ENCODE measurements around the gene CENPW. TPM values are rescaled to one million over a fixed set of nuclear protein-coding genes. Genes with fewer than 3 reads are reported as not detected.
A peak's percentile ranks its signal among the peaks of the same experiment; 100 is the strongest.

CENPW gene
- total RNA-seq, result 10 to 100 TPM; 62.5 to 75.3 TPM

DNA sequence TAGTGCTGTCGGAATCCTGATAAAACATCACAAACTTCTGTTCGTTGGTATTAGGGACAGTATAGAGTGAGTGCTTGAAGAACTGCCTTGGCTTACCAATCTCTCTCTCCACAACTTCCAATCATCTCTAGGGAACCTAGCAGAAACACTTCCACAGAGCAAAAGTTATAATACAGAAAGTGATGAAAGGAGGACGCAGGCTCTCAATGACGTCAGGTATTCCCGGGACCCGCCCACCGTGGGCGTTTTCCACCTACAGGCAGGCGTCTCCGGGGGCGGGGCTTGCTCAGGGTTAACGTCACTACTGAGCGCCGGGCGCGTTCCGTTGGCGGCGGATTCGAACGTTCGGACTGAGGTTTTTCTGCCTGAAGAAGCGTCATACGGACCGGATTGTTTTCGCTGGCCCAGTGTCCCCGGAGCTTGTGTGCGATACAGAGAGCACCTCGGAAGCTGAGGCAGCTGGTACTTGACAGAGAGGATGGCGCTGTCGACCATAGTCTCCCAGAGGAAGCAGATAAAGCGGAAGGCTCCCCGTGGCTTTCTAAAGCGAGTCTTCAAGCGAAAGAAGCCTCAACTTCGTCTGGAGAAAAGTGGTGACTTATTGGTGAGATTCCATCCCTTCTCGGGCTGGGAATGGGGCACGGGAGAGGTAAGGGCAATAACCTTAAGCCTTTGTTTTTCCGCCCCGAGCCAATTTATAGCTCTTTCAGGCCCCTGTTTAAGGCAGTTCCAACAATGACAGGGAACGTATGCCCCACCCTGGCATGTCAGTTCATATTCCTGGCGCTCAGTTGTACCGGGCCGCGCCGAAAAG is at the start of gene CENPW:
Gene CENPW (plus strand): TSS at position 320 of the 814 bp plus-strand sequence. CDS start 159 bp downstream, at position 479.
- no peaks in the 10 kb centered on the region for H3K36me3 Mint-ChIP-seq
- no peak within 1 kb of the TSS for H3K4me3 Mint-ChIP-seq
- H3K9me3 Mint-ChIP-seq, result no peaks in the 10 kb centered on the region
- no peaks in the 10 kb centered on the region for H3K27me3 Mint-ChIP-seq
- peak; percentile 95 for DNase-seq
- H3K4me1 Mint-ChIP-seq, result peaks cover 14% of the 10 kb centered on the region
- no peak within 1 kb of the TSS for H3K27ac Mint-ChIP-seq

DNA sequence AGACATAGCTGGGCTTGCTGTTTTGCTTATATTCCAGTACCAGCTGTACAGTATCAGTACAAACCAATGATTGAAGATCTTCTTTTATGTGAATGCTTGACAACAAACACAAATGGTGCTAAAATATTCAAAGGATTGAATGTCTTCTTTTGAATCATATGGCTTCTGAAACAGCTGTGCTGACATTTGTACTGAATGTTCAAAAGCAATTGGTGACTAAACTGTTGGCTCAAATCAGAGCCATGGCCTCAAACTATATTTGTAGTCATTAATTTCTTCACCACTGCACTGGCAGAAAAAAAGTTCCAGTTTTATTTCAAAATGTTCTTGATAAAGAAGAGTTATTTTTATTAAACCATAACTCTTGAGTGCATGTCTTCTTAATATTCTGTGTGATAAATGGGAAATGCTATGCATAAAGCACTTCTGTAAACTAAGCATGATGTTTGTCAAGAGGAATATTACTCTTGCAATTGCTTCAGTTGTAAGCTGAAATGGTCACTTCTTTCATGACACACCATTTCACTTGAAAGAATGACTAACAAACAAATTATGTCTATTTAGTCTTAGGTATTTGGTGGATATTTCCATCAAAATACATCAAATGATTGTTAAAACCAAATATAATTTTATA is 45.9 kb upstream of the CENPW start:
- Mint-ChIP-seq H3K27me3 (peaks cover 4% of the 10 kb centered on the region), H3K9me3 (no peaks in the 10 kb centered on the region), H3K36me3 (no peaks in the 10 kb centered on the region), H3K4me3 (no peak overlapping the region), H3K27ac (no peak overlapping the region), H3K4me1 (no peaks in the 10 kb centered on the region)
- no peak for DNase-seq

DNA sequence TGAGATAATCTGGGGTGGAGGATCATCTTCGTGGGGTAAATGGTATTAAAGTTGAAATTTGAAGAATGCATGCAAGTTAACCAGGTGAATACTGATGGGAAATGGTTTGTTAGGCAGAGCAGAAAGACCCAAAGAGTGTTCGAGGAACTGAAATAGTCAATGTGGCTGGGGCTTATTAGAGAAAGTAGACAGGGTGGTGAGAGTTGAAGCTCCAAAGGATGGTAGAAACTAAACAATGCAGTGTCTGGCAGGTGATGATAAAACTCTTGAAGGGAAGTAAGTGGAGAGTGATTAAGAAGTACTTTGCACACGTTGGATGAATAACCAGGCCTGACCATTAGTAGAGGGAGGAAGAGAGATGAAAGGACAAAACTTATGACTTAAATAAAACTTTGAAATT is 39.8 kb upstream of the CENPW start:
- no peak overlapping the region for H3K27ac Mint-ChIP-seq
- H3K27me3 Mint-ChIP-seq, result peaks cover 4% of the 10 kb centered on the region
- H3K9me3 Mint-ChIP-seq, result no peaks in the 10 kb centered on the region
- H3K4me3 Mint-ChIP-seq, result no peak overlapping the region
- H3K36me3 Mint-ChIP-seq, result no peaks in the 10 kb centered on the region
- H3K4me1 Mint-ChIP-seq, result peaks cover 12% of the 10 kb centered on the region
- no peak for DNase-seq

DNA sequence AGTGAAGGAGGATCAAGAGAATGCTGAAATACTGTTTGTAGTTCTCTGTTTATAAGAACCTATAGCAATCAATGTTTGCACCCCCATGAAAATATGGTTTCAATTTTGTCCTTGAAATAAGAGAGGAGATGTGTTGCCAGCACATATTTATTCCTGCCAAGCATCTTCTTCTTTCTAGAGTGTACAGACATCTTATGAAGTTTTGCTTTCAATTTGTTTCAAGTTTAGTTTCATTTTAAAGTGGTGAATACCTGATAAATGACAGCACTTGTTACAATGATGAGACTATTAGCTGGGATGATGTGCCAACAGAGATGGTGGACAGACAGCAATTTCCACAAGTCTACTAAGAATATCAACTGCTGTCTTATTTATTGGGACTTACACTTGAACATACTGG is 39.2 kb upstream of the CENPW start:
- peaks cover 12% of the 10 kb centered on the region for H3K4me1 Mint-ChIP-seq
- H3K27ac Mint-ChIP-seq, result no peak overlapping the region

DNA sequence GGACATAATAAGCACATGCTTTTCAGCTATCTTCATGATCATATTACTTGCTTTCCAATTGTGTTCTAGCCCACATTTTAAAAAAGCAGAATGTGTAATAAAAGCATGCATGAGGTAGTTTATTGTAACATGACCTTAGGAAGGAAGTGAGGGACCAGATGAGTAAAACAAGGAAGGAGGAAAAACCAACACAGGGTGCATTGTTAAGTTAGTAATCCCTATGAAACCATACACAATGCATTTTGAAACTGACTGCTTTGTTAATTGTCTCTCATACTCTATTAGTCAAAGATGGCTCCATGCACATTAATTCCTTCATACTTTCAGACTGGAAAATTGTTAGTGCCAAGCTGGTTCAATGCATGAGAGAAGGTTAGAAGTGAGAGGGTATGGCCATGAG is 37.7 kb upstream of the CENPW start:
- H3K27me3 Mint-ChIP-seq, result peaks cover 4% of the 10 kb centered on the region
- DNase-seq, result no peak
- peaks cover 12% of the 10 kb centered on the region for H3K4me1 Mint-ChIP-seq
- no peak overlapping the region for H3K4me3 Mint-ChIP-seq
- H3K9me3 Mint-ChIP-seq, result no peaks in the 10 kb centered on the region
- no peaks in the 10 kb centered on the region for H3K36me3 Mint-ChIP-seq
- H3K27ac Mint-ChIP-seq, result no peak overlapping the region

More for the DNA sequence above, 39.2 kb upstream of the CENPW start:
- Mint-ChIP-seq H3K9me3 (no peaks in the 10 kb centered on the region), H3K4me3 (no peak overlapping the region), H3K27me3 (peaks cover 4% of the 10 kb centered on the region), H3K36me3 (no peaks in the 10 kb centered on the region)
- no peak for DNase-seq

DNA sequence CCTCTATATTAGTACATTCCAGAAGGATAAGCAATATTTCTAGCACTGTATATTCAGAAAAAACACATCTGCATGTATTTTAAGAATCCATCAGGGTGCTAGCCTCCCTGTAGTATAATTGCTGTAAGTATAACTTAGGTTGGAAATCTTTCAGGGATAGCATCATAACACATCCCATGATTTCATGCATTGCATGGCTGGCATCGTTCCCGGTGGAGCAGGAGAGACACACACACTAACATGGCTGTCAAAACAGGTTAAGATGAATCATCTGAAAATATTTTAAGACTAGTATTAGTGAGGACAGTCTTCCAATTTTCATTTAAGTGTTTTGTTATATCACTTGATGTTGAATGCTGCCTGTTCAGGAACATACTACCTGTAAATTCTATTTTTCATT is 32.1 kb upstream of the CENPW start:
- Mint-ChIP-seq H3K36me3 (no peaks in the 10 kb centered on the region), H3K4me1 (no peaks in the 10 kb centered on the region), H3K27ac (no peak overlapping the region), H3K27me3 (peaks cover 5% of the 10 kb centered on the region), H3K9me3 (no peaks in the 10 kb centered on the region), H3K4me3 (no peak overlapping the region)
- no peak for DNase-seq

DNA sequence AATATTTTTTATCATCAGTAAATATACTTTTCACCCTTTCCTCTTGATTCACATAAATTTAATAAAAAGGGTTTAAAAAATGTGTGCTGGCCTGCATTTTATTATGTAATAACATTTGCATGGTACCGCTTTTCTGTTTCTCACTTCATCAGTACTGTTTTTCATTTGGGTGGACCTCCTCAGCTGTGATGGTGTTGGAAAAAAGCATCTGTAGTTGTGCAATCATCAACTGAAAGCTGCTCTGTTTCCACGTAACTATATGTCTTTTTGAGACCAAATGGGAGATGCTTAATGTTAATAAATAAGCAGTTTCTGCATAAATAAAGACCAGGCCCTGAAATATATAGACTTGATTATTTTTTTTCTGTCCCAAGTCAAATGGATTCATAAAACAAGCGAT is 31.6 kb upstream of the CENPW start:
- H3K4me1 Mint-ChIP-seq, result no peaks in the 10 kb centered on the region
- H3K27me3 Mint-ChIP-seq, result peaks cover 5% of the 10 kb centered on the region
- H3K4me3 Mint-ChIP-seq, result no peak overlapping the region
- H3K27ac Mint-ChIP-seq, result no peak overlapping the region
- no peak for DNase-seq
- no peaks in the 10 kb centered on the region for H3K9me3 Mint-ChIP-seq
- H3K36me3 Mint-ChIP-seq, result no peaks in the 10 kb centered on the region

DNA sequence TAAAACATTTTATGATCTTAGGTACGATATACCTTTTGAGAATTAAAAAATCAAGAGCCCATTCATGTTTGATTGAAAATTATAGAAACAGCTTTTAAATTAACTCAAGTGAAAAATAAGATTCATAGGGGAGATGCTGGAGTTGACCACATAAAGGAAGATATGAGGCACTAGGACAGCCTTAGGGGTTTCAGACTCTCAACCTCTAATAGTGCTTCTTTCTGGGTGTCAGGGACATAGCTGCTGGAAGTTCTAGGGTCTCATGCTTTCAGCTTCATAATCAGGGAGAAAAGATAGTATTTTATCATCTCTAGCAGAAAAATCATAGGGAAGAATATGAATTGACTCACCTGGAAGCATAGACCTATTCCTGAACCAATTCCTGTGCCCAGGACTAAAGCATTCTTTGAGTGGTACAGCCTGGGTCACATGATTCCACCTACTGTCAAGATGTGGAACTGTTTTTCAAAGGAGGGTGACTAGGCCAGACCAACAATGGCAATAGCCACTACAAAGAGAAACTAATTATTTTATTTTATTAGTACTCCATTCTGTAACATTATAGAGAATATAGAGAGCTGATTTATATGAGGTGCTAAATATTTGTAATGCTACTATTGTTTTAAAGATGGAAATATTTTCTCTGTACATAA is 27.8 kb upstream of the CENPW start:
- H3K4me3 Mint-ChIP-seq, result no peak overlapping the region
- DNase-seq, result no peak
- H3K27ac Mint-ChIP-seq, result no peak overlapping the region
- no peaks in the 10 kb centered on the region for H3K36me3 Mint-ChIP-seq
- no peaks in the 10 kb centered on the region for H3K4me1 Mint-ChIP-seq
- H3K27me3 Mint-ChIP-seq, result peaks cover 5% of the 10 kb centered on the region
- H3K9me3 Mint-ChIP-seq, result no peaks in the 10 kb centered on the region

DNA sequence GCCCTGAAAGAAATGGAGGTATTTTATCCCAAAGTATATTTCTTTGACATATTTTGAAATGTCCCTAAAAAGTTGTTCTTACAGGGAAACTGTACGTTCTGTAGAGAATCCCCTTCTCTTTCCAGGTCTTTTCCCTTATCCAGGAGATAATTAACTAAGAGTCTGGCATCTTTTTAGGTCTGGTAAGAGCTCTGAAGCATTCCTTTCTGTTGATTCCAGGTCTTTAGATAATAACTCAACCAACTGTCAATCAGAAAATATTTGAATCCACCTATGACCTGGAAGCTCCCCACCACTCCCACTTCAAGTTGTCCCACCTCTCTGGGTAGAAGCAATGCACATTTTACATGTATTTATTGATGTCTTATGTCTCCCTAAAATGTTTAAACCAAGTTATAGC is 26.0 kb upstream of the CENPW start:
- H3K9me3 Mint-ChIP-seq, result no peaks in the 10 kb centered on the region
- H3K4me1 Mint-ChIP-seq, result no peaks in the 10 kb centered on the region
- H3K27ac Mint-ChIP-seq, result no peak overlapping the region
- peaks cover 5% of the 10 kb centered on the region for H3K27me3 Mint-ChIP-seq
- no peak overlapping the region for H3K4me3 Mint-ChIP-seq
- DNase-seq, result no peak
- no peaks in the 10 kb centered on the region for H3K36me3 Mint-ChIP-seq

DNA sequence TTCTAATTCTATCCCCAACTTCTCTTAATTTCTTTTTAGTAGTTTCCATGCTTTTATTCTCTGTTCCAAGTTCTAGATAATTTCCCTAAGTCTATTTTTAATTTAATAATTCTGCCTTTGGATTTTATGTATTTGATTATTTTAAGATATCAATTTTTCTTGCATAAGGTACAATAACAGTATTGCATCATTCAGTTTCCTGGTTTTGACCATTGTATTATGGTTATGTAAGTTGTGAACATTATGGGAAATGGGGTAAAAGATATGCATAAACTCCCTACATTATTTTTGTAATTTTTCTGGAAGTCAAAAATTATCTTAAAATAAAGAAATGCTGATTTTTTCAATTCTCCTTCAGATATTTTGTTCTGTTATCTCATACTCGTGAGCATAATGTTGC is 21.1 kb upstream of the CENPW start:
- Mint-ChIP-seq H3K4me1 (no peaks in the 10 kb centered on the region), H3K36me3 (no peaks in the 10 kb centered on the region), H3K27me3 (peaks cover 9% of the 10 kb centered on the region), H3K27ac (no peak overlapping the region), H3K4me3 (no peak overlapping the region), H3K9me3 (no peaks in the 10 kb centered on the region)
- DNase-seq, result no peak

DNA sequence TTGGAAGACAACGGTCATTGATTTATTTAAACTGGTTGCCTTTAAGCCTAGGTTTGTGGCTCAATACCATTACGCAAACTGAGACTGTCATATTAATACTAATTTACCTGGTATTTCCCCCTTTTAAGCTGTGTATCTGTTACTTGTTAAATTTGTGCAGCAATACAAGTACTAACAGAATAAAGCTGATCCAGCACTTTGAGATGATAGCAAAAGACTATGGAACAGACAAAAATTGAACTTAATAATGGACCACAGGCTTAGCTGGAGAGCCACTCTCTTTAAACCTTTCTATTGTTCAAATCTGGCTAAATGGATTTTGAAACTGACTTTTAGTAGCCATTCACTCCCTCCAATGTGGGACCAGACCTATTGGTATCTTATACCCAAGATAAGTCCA is 6.2 kb upstream of the CENPW start:
- no peak for DNase-seq
- Mint-ChIP-seq H3K9me3 (peaks cover 1% of the 10 kb centered on the region), H3K36me3 (no peaks in the 10 kb centered on the region), H3K4me1 (no peaks in the 10 kb centered on the region), H3K27me3 (no peaks in the 10 kb centered on the region), H3K4me3 (no peak overlapping the region), H3K27ac (no peak overlapping the region)

DNA sequence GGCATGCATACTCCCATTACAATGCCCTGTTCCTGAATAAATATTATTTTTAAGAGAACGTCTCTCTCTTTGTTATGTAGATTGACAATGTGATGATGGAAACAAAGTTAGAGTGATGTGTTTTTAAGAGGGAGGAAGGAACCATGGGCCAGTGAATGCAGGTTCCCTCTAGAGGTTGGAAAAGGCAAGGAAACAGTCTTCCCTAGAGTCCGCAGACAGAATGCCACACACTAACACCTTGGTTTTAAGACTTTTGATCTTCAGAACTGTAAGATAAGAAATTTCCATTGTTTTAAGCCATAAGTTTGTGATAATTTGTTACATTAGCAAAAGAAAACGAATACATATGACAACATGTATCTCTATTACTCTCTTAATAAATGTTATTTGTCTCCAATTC is 4.7 kb upstream of the CENPW start:
- H3K4me1 Mint-ChIP-seq, result no peaks in the 10 kb centered on the region
- no peaks in the 10 kb centered on the region for H3K27me3 Mint-ChIP-seq
- H3K9me3 Mint-ChIP-seq, result peaks cover 1% of the 10 kb centered on the region
- H3K36me3 Mint-ChIP-seq, result no peaks in the 10 kb centered on the region
- no peak overlapping the region for H3K4me3 Mint-ChIP-seq
- H3K27ac Mint-ChIP-seq, result no peak overlapping the region
- no peak for DNase-seq

DNA sequence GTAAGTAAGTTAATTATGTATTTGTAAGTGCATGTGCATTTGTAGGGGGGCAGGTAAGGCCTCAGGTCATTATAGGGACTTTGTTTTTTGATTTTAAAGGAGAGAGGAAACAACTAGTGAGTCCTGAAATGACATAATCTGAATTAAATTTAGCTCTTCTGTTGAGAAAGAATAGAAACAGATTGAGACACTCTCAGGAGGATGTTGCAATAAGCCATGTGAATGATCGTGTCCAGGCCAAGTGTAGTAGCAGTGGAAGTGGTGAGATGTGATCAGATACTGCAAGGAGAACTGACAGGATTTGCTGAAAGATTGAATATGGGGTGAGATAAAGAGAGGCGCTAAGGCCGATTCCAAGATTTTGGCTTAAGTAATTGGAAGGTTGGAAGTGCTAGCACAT is 2.6 kb upstream of the CENPW start:
- H3K4me1 Mint-ChIP-seq, result peaks cover 11% of the 10 kb centered on the region
- no peaks in the 10 kb centered on the region for H3K27me3 Mint-ChIP-seq
- H3K36me3 Mint-ChIP-seq, result no peaks in the 10 kb centered on the region
- H3K9me3 Mint-ChIP-seq, result peaks cover under 1% of the 10 kb centered on the region
- H3K27ac Mint-ChIP-seq, result no peak overlapping the region
- no peak for DNase-seq
- H3K4me3 Mint-ChIP-seq, result no peak overlapping the region

DNA sequence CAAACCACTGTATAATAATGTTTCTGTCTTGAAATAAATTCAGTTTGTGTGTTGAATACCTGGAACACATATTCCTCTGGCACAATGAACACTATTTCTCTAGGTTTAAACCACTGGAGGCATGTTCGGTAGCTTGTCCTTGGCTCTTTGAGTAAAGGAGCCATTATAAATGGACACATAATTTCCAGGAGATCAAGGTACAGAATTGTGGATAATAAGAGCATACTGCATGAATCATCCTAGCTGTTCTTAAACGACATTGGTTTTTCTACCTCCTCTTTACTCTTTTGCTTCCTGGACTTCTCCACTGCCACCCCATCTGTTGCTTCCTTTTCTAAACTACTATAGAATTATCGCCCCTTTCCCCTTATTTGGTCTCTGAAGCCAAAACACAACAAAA is 1.2 kb downstream of the CENPW start:
- no peak overlapping the region for H3K27ac Mint-ChIP-seq

DNA sequence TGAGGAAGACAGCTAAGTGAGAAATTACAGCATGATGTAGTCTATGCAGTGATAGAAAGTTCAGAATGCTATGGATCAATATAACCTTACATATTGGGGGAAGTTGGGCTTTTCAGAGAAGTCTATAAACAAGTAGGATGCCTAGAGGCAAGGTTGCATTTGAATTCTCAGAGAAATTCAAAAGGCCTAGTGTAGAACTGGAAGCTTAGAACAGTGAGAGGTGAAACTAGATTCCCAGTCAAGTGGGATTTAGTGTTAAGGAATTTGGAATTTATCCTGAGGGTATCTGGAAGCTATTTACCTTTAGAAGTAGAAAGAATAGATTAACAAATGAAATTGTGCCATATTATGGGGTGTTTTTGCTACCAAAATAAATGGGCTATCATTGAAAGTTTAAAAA is 4.3 kb downstream of the CENPW start:
- Mint-ChIP-seq H3K27me3 (no peaks in the 10 kb centered on the region), H3K4me3 (no peak overlapping the region), H3K9me3 (no peaks in the 10 kb centered on the region), H3K27ac (no peak overlapping the region), H3K36me3 (no peaks in the 10 kb centered on the region), H3K4me1 (peaks cover 14% of the 10 kb centered on the region)
- DNase-seq, result no peak

More for the DNA sequence above, 1.2 kb downstream of the CENPW start:
- Mint-ChIP-seq H3K36me3 (no peaks in the 10 kb centered on the region), H3K9me3 (no peaks in the 10 kb centered on the region), H3K27me3 (no peaks in the 10 kb centered on the region), H3K4me3 (no peak overlapping the region), H3K4me1 (peaks cover 14% of the 10 kb centered on the region)
- DNase-seq, result no peak
